ENCODE results near the gene FGF1. TPM values are rescaled to one million over a fixed set of nuclear protein-coding genes. Genes with fewer than 3 reads are reported as not detected.

The FGF1 gene
- total RNA-seq, 1 experiment from 2014 or later, result 3.2 TPM

DNA sequence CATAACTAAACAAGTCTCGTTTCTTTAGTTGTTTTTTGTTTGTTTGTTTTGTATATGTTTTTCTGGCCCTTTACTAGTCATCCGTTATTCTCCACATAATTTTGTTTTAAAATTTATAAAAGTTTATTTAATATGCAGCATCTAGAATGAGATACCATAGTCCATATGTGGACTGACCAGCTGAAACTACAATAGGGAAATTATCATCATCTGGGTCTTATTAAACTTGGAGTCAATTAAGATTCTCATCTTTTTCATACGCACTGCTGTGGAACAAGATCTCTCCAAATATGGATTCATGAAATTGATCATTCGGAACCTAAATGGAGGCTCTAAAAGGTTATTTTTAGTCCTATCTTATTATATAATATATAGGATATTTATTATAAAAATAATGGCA lies 99.3 kb downstream of the FGF1 start:
- TF ChIP-seq, protein P1, sequence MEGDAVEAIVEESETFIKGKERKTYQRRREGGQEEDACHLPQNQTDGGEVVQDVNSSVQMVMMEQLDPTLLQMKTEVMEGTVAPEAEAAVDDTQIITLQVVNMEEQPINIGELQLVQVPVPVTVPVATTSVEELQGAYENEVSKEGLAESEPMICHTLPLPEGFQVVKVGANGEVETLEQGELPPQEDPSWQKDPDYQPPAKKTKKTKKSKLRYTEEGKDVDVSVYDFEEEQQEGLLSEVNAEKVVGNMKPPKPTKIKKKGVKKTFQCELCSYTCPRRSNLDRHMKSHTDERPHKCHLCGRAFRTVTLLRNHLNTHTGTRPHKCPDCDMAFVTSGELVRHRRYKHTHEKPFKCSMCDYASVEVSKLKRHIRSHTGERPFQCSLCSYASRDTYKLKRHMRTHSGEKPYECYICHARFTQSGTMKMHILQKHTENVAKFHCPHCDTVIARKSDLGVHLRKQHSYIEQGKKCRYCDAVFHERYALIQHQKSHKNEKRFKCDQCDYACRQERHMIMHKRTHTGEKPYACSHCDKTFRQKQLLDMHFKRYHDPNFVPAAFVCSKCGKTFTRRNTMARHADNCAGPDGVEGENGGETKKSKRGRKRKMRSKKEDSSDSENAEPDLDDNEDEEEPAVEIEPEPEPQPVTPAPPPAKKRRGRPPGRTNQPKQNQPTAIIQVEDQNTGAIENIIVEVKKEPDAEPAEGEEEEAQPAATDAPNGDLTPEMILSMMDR (conservative IDR thresholded peaks at IDR 0.05), result no peak
- Histone ChIP-seq H3K79me1 (ENCODE audit: insufficient read depth, low read depth, low read length, poor library complexity, severe bottlenecking) (no peaks in the 10 kb centered on the region), H3T11ph (ENCODE audit: low read length) (no peak overlapping the region), H4K8ac (replicated peaks; ENCODE audit: insufficient read length, low read depth, low read length) (no peak overlapping the region), H3K27ac (ENCODE audit: insufficient read length, low read depth, low read length) (no peak overlapping the region), H3K18ac (ENCODE audit: insufficient read length, low read depth, low read length) (no peak overlapping the region), H2AFZ (ENCODE audit: low read length) (no peak overlapping the region), H2AK5ac (ENCODE audit: insufficient read length, low read length) (no peak overlapping the region), H2BK5ac (ENCODE audit: insufficient read length, low read length) (no peak overlapping the region), H3K4me2 (ENCODE audit: insufficient read depth, insufficient read length, low read length) (no peak overlapping the region), H4K20me1 (ENCODE audit: control insufficient read depth, insufficient read depth, insufficient read length) (no peaks in the 10 kb centered on the region), H2BK15ac (ENCODE audit: low read depth, low read length) (no peak overlapping the region), H2BK20ac (ENCODE audit: low read depth, low read length, poor library complexity, severe bottlenecking) (no peak overlapping the region), H3K4me1 (ENCODE audit: insufficient read depth, low read length) (peaks cover 2% of the 10 kb centered on the region; the same call in 1 of the 2 replicates), H4K91ac (ENCODE audit: insufficient read length, low read depth, low read length) (no peak overlapping the region), H3K56ac (ENCODE audit: insufficient read length, low read depth, low read length) (no peak overlapping the region), H3K23ac (ENCODE audit: insufficient read length, low read depth, low read length) (no peak overlapping the region), H4K5ac (ENCODE audit: insufficient read length, low read depth, low read length) (no peak overlapping the region), H3K27me3 (ENCODE audit: insufficient read depth, low read length) (no peaks in the 10 kb centered on the region), H2BK12ac (ENCODE audit: insufficient read length, low read depth, low read length) (no peak overlapping the region), H3K9me3 (ENCODE audit: control insufficient read depth, low read depth, low read length) (no peaks in the 10 kb centered on the region), H3K79me2 (ENCODE audit: insufficient read depth, low read length) (no peaks in the 10 kb centered on the region), H3K9ac (ENCODE audit: extremely low read depth, insufficient read length, low read length) (no peak overlapping the region), H2BK120ac (ENCODE audit: low read depth, low read length, poor library complexity, severe bottlenecking) (no peak overlapping the region), H3K23me2 (ENCODE audit: insufficient read length, low read depth, low read length, poor library complexity, severe bottlenecking) (no peaks in the 10 kb centered on the region), H3K4ac (ENCODE audit: low read depth, low read length) (no peak overlapping the region), H3K14ac (ENCODE audit: insufficient read depth, low read length) (no peak overlapping the region)
- Mint-ChIP-seq H3K27ac (no peak overlapping the region), H3K4me1 (peaks cover 4 to 9% of the 10 kb centered on the region in 2 experiments; a peak in 3 of 4 replicates), H3K4me3 (no peak overlapping the region), H3K36me3 (ENCODE audit: insufficient read depth in 1 of 3, low read depth in 3 of 3) (no peaks in the 10 kb centered on the region), H3K27me3 (ENCODE audit: low read depth) (peaks cover 3% of the 10 kb centered on the region), H3K9me3 (no peaks in the 10 kb centered on the region)
- no peak for DNase-seq
- WGBS (ENCODE audit: extremely low coverage, insufficient read length, low lambda C conversion rate), result no CpG with 5 or more reads among the region's 4 CpGs
